Right ventricle myocardium superior (tissue), 1 donor: Measurements from ENCODE around the gene STAT6. TPM values are rescaled to one million over a fixed set of nuclear protein-coding genes. Genes with fewer than 3 reads are reported as not detected.

ENCODE experiments used
- ATAC-seq: fragments of 200-7000 bp; cut with Tn5 transposase; one replicate; pipeline ENCODE4 v1.9.1; 2020; ENCODE audit warnings: mild to moderate bottlenecking; ENCODE audit not compliant: poor library complexity
- DNase-seq: peaks from one replicate; pipeline ENCODE4 v3.0.0-alpha.2; 2020
- intact Hi-C: fragments of 100-400 bp; cut with DNase I; formaldehyde crosslinking; loops from one replicate; pipeline ENCODE4 v1.11.2; 2022
- long read RNA-seq: library from polyadenylated mRNA; unstranded; transcript quantifications from one replicate; pipeline ENCODE4 v2.0.0, GENCODE V29; 2021
- total RNA-seq: library from RNA; stranded (reverse); fragmentation: NEBNext Ultra II Directional; extraction: Animal tissue kit (Norgen Biotek cat#: 25700); gene quantifications from one replicate; pipeline ENCODE4 v1.2.1, GENCODE V29; 2021
- donor health status: DM: no; HTN: yes; CAD: no; lungs with severe emphysema.

The STAT6 gene, protein sequence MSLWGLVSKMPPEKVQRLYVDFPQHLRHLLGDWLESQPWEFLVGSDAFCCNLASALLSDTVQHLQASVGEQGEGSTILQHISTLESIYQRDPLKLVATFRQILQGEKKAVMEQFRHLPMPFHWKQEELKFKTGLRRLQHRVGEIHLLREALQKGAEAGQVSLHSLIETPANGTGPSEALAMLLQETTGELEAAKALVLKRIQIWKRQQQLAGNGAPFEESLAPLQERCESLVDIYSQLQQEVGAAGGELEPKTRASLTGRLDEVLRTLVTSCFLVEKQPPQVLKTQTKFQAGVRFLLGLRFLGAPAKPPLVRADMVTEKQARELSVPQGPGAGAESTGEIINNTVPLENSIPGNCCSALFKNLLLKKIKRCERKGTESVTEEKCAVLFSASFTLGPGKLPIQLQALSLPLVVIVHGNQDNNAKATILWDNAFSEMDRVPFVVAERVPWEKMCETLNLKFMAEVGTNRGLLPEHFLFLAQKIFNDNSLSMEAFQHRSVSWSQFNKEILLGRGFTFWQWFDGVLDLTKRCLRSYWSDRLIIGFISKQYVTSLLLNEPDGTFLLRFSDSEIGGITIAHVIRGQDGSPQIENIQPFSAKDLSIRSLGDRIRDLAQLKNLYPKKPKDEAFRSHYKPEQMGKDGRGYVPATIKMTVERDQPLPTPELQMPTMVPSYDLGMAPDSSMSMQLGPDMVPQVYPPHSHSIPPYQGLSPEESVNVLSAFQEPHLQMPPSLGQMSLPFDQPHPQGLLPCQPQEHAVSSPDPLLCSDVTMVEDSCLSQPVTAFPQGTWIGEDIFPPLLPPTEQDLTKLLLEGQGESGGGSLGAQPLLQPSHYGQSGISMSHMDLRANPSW
- 49.5 TPM for total RNA-seq
- long read RNA-seq, full-length matches to known transcripts = 22 of 69 reads
- long read RNA-seq, partial matches to known transcripts = 29 of 69 reads
- long read RNA-seq, other reads (novel, unspliced or antisense) = 18 of 69 reads

DNA sequence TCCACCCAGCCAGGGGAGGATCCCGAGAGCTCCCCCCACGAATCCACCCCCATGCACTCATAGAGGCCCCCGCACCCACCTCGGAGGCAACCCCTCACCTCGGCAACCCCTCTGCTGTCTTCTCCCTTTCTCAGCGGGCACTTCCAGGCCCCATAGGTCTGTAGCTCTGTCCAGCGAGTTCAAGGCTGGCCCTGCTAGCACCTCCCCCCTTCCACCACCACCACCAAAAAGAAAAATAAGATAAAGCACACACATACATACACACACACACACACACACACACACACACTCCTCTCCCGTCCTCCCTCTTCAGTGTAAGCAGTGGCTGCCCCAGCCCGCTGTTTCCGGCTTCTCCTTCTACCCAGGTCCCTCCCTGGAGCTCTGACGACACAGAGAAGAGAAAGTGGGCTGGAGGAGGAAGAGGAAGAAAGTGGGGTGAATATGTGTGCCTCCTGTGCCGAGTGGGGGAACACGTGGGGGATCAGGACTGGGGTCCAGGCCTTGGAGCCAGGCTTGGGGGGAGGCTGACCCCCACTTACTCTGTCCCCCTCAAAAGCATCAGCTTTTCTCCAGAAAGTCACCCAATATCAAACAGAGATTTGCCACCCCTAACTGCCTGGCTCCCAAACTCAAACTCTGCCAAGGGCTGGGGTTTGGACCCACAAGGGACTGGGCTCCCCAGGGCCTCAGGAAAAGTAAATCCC lies at the start of gene STAT6:
TSS of gene STAT6 (minus strand) at position 332 of the 704 bp plus-strand sequence. CDS start 3,084 bp downstream, outside the sequence.
- DNase-seq (peak; percentile 89), ATAC-seq (peak; percentile 79)
- intact Hi-C loops = loop anchor here (10.0 kb wide), 1 partner anchor 356 kb away; the partner anchor contains the start of gene PRIM1

DNA sequence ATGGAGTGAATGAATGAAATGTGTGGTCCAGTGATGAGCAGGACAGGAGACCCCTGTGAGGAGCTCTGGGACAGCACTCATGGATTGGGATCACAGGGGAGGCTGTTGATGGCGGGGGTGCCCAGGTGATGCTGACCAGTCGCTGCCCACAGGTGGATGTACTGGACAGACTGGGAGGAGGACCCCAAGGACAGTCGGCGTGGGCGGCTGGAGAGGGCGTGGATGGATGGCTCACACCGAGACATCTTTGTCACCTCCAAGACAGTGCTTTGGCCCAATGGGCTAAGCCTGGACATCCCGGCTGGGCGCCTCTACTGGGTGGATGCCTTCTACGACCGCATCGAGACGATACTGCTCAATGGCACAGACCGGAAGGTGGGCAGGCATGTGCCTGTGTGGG lies 49.6 kb upstream of the STAT6 start:
- intact Hi-C loops = no loop called here
- ATAC-seq = no peak
- peak; percentile 40 for DNase-seq

DNA sequence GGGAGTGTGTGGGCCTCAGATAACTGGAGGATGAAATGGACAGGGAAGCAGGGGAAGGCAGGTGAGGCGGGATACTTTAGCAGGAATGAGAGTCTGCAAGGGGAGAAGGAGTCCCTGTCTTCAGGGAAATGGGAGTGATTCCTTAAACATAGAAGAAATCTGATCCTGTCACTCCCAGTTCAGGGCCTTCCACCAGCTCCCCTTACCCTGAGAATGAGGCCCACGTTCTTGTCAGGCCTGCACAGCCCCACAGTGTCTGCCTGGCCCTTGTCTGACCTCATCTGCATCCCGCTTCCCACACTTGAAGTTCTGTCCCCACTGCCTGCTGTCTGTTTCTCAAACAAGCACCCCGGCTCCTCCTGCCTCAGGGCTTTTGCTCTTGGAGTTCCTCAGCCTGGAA lies 48.9 kb upstream of the STAT6 start:
- intact Hi-C loops = no loop called here
- DNase-seq (peak; percentile 16), ATAC-seq (no peak)

DNA sequence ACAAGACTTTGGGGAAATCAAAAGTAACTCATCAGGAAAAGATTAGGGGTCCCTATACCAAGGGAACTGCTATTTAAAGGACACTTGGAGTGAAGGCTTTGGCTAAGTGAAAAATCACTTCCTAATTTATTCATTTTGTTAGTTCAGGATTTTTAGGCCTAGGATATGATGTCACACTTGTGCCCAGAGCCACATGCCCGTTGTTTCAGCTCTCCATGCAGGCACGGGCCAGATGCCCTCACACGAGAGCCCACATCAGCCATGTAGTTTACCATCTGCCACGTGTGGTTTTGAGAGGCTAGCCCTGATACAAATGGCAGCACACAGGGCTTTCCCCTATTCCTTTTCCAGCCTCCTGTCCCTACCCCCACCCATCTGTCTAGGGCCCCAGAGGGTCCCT lies 48.1 kb upstream of the STAT6 start:
- ATAC-seq (peak; percentile 12), DNase-seq (peak; percentile 56)
- intact Hi-C loops = no loop called here

DNA sequence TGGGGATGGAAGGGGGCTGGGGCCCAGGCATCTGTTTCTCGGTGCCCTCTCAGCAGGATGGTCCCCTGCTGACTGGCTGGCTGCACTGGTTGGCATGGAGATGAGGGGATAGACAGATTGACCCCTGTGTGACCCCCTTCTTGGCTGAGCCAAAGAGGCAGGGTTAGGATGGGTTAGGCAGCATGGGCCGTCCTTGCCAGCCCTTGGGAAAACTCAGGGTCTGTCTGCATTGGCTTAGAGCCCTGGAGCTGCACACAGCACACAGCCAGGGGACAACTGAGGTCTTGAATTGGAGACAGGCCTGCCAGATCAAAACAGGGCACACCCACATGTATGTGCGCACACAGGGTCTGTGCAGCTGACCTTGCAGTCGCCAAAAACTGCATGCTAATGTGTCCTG lies 47.5 kb upstream of the STAT6 start:
- DNase-seq = peak; percentile 52
- intact Hi-C loops = no loop called here
- ATAC-seq = peak; percentile 44

DNA sequence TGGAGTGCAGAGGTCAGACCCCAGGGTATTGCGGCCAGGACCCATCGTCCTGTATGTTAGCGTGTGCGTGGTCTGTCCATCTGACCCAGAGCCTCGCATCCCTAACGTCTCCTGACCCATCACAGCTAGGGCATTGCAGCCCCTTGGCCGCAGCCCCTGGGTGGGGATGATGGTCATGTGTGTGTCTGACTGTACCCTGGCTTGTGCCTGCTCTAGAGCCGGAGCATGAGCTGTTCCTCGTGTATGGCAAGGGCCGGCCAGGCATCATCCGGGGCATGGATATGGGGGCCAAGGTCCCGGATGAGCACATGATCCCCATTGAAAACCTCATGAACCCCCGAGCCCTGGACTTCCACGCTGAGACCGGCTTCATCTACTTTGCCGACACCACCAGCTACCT lies 47.0 kb upstream of the STAT6 start:
- DNase-seq = peak; percentile 32
- no peak for ATAC-seq
- intact Hi-C loops = no loop called here

DNA sequence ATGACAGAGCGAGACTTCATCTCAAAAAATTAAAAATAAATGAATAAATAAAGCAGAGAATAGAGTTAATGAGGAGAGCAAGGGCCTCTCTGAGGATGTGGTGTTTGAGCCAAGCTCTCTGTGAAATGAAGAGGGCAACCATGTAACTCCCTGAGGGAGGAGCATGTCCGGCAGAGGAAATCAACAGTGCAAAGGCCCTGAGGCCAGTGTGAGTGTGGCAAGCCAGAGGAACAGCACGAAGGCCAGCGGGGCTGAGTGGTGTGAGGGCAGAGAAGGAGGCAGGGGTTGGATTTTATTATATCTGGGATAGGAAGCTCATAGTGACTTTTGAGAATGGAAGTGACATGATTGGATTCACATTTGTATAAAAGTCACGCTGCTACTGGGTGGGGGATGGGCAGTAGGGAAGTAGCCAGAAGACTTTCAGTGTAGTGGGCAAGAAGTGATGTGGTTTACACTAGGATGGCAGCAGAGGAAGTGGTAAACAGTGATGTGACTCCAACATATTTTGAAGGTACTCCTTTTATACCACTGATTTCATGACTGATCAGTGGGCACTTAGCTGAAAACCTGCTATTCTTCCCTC lies 46.5 kb upstream of the STAT6 start:
- DNase-seq (peak; percentile 34), ATAC-seq (no peak)
- intact Hi-C loops = no loop called here

DNA sequence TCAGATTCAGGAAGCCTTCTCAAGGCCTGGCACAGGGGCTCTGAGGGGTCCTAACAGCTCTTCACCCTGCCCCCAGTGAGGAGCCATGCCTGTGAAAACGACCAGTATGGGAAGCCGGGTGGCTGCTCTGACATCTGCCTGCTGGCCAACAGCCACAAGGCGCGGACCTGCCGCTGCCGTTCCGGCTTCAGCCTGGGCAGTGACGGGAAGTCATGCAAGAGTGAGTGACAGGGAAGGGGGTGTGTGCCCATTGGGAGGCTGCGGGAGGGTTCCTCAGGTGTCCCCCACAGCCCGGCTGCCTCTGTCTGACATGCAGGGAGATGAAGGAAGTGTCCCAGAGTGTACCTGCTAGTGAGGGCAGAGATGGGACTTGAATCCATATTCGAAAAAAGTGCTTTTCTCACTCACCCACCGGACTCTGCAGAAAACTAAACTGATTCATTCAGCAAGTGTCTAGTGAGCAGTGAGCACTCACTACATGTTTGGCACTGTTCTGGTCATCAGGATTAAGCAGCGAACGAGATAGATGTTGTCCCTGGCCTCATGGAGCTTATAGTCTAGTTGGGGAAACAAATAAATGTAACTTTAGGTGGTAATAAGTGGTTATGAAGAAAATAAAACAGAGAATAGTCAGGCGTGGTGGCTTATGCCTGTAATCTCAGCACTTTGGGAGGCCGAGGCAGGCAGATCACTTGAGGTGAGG lies 45.7 kb upstream of the STAT6 start:
- DNase-seq (peak; percentile 69), ATAC-seq (no peak)
- intact Hi-C loops = no loop called here

DNA sequence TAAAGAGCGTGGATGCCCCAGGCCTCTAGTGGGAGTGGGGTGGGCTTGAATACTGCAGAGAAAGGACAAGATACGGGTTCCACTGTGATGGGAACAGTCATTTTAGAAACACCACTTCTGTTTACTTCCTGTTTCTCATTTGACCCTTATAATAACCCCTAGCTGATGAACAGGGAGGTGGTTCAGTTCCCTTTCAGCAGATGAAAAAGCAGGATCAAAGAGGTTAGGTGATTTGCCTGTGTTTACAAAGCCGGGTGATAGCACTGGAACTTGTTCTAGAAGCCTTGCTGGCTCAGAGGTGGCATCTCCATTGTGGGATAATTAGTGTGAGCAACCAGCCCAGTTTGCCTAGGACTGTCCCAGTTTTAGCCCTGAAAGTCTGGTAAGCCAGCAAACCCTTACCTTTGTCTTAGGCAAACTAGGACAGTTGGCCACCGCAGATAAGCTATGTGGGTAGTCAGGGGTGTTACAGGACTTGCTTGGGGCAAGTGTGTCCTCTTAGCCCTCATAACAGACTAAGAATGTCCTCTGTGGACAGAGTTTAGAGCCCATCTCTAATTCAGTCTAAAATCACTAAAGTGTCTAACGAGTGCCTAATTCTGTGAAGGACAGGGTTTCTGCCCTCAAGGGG lies 43.8 kb upstream of the STAT6 start:
- DNase-seq = no peak
- no peak for ATAC-seq
- intact Hi-C loops = no loop called here

DNA sequence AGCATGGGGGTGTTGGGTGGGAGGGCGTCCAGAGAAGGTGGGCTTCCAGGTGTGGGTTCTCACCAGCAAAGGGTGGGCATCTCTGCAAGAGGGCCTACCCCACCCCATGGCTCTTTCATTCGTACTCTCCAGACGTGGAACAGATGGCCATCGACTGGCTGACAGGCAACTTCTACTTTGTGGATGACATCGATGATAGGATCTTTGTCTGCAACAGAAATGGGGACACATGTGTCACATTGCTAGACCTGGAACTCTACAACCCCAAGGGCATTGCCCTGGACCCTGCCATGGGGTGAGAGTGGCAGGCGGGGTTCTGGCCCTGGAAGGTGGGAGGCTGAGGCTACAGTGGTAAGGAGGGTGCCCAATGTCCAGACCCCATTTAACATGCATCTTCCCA lies 42.9 kb upstream of the STAT6 start:
- intact Hi-C loops = no loop called here
- no peak for DNase-seq

DNA sequence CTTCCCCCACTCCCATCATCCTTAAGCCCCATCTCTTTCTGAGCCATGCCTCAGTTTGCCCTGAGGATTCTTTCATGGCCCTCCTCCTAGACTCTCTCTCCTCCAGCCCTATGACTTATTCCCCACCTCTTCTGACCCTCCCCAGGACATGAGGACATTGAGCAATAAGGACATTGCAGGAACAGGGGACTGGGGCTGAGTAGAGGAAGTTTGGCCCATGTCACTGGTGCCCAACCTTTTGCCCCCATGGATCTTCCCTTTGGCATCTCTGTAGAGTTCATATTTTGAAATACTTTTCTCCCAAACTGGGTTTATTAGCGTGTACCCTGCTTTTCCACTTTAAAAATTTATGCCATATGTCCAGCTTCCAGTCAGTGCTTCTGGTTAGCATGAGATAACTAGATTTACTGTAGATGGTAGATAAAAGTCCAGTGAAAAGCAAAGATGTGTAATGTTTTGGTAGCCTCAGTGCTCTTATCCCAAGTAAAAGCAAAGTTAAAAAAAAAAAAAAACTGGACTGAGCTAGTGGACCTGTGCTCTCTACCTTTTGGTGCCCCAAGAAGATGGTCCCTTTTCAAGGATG lies 42.3 kb upstream of the STAT6 start:
- intact Hi-C loops = no loop called here
- no peak for ATAC-seq
- DNase-seq = no peak

More for the DNA sequence above, 42.9 kb upstream of the STAT6 start:
- no peak for ATAC-seq

DNA sequence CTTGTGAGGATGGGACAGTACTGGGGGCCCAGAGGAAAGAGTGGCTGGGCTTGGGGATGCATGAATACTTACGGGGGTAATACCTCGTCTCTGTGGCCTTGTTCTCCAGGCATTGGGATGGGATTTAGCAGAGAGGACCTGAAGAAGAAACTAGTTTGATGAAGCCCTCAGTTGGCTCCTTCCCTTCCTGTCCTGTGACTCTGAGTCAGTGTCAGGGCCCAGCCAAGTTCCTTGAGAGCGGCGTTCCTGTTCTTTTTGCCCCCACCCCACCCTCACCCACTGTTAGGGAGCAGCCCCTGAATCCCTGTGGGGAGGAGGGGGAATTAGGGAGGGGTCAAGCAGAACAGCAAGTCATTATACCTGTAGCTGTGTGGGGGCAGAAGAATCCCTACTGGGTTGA lies 41.5 kb upstream of the STAT6 start:
- ATAC-seq = peak; percentile 23
- no peak for DNase-seq
- intact Hi-C loops = no loop called here

DNA sequence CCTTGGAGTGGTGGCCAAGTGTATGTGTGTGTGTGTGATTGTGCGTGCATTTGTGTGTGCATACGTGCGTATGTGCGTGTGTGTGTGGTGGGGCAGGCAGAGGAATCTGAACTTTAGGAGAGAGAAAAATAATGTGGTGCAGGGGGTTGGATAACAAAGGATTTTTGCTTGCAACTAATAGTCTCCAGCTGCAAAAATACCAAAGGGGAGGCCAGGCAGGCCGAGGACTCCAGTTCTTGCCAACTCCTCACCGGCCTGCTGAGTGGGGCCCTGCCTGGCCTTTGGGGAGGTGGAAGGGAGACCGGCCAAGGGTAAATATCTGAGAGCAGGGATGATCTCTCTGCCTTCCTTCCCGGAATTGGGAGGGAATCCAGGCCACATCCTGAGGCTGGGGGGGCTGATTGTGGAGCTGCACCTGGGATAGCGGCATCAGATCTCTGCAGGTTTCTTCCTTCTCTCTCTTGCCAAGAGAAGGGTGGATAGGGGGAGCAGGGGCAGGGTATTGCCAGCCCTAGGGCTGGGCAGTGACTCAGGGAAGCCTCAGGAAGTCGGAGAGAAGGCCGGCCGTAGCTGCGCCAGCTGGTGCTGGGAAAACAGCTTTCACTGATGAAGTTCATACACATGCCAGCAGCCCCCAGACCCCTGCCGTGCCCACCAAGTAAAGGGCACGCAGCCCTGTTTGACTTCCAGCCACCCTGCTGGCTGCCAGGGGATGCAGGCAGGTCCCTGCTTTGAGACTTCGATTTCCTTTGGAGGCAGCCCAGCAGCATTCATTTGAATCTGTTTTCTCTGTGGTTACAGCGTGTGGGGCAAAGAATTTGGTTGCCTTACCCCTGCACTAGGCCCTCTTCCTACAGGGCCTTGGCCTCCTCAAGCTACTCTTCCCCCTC lies 40.8 kb upstream of the STAT6 start:
- ATAC-seq = peak; percentile 57
- DNase-seq = peak; percentile 73
- intact Hi-C loops = no loop called here

DNA sequence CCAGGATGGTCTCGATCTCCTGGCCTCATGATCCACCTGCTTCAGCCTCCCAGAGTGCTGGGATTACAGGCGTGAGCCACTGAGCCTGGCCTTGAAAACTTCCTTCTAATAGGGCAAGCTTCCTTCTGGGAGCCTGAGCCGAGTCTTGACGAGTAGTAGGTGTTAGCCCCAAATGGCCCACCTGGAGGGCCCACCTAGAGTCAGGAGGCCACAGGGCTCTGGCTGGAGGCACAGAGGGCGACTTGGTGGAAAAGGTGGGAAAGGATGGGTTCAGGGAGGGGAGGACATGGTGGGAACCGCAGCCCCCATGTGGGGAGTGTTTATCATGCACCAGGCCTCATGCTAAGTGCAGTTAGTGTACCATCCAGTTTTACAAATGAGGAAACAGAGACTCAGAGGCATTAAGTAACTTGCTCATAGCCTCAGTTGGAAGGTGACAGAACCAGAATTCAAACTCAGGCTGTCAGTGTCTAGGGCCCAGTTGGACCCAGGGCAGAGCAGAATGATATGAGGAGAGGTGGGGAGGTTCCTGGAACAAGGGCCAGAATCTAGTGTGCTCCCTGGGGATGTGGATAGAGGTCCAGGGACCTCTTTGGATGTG lies 39.3 kb upstream of the STAT6 start:
- DNase-seq (peak; percentile 26), ATAC-seq (no peak)
- intact Hi-C loops = no loop called here

DNA sequence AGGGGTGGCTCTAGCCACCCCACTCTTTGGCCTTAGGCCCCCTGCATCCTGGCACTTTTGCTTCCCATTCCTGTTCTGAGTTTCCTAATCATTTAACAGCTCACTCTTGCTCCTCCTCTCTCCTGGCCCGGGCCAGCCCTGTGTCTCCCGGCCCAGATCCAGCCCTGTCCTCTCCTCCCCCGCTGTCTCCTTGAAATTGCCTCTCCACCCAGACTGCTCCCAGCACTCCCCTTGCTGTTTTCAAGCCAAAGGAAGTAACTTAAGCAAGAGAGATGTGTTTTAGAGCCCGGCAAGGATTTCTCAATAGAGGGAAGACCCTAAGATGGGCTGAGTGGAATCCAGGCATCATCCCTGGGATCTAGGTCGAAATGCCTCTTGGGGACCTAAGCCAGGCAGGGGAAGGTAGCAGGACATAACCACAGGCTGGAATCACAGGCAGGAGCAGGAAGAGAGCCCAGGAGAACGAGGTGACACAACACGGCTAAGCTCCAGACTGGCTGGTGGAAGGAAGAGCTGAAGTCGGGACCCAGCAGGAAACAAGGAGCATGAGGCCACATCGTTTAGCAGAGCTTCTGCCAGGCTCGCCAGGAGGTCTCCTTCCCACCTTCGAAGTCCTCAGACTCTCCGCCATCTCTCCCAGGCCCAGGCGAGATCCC lies 38.2 kb upstream of the STAT6 start:
- DNase-seq = peak; percentile 89
- intact Hi-C loops = no loop called here
- peak; percentile 87 for ATAC-seq
